GM12892 (cell line): ENCODE data around the gene CDH8.

ENCODE experiments used
- DNase-seq: peaks from one replicate; pipeline ENCODE4 v3.0.0; 2011; ENCODE audit not compliant: insufficient read length
- FAIRE-seq: peaks from 2 replicates; lab custom pipeline; 2011; peaks lifted over from hg19 to GRCh38; lab: Jason Lieb, UNC
- POLR2A ChIP-seq: IDR thresholded peaks from 2 replicates; pipeline ENCODE4 v1.6.1; 2011; ENCODE audit warnings: low read depth, low read length, control low read depth
- POLR2AphosphoS5 ChIP-seq: IDR thresholded peaks from 2 replicates; pipeline ENCODE4 v1.6.1; 2011; ENCODE audit warnings: low read depth, low read length, control low read depth
- TAF1 ChIP-seq: IDR thresholded peaks from 2 replicates; pipeline ENCODE4 v1.6.1; 2011; ENCODE audit warnings: low read depth, mild to moderate bottlenecking, control low read depth, low read length, borderline replicate concordance

Gene CDH8

GRCh38 chr16:61606581-61606980 is 429.7 kb downstream of the CDH8 start:
- FAIRE-seq (no peak), DNase-seq (no peak)

More at GRCh38 chr16:61606581-61606980, 429.7 kb downstream of the CDH8 start:
- TF ChIP-seq POLR2A: no peak
- no peak for TF ChIP-seq TAF1
- no peak for TF ChIP-seq POLR2AphosphoS5
